ENCODE data around the gene IQCC. TPM values are rescaled to one million over a fixed set of nuclear protein-coding genes. Genes with fewer than 3 reads are reported as not detected.

The IQCC gene
- total RNA-seq, 2 experiments from 2014 or later, result 2.4 to 3.2 TPM

DNA sequence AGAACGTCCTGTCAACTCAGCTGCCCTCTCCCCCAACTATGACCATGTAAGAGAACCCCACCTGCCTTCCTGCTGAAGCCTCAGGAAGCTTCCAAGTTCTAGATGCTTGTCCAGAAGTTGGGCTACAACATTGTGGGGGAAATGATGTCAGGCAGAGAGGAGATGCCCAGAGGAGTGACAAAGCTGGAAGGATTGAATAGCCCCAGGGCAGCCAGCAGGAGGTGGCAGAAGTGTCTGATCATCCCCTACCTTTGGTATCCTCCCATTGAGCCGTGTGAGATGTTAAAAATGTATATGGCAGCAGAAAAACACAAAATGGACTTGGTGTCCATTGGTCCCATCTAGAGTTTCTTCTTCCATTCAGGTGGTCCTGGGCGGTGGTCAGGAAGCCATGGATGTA, 23.3 kb downstream of the IQCC start:
- no peak overlapping the region for H3K4me3 ChIP-seq (ENCODE audit: low read length)
- H3K4me1 Mint-ChIP-seq (ENCODE audit: low read depth), result peaks cover 19% of the 10 kb centered on the region
- H3K36me3 ChIP-seq (ENCODE audit: insufficient read depth, low read length), result peaks cover 71% of the 10 kb centered on the region
- H3K9me3 Mint-ChIP-seq, result no peaks in the 10 kb centered on the region
- no peaks in the 10 kb centered on the region for H3K27me3 Mint-ChIP-seq
- H3K9me3 ChIP-seq (ENCODE audit: control insufficient read depth in 1 of 2, insufficient read depth in 1 of 2, low read length in 2 of 2), result no peaks in the 10 kb centered on the region
- DNase-seq, result no peak
- CTCF ChIA-PET, result interaction anchor here (0.9 to 2.5 kb wide), 3 partner anchors 12 to 61 kb away, joined by 3 to 8 read pairs (median 7); no protein-coding TSS in a partner anchor
- no peak overlapping the region for H3K27ac ChIP-seq (ENCODE audit: low read depth in 1 of 2, low read length in 2 of 2)
- peaks cover 57% of the 10 kb centered on the region for H3K36me3 Mint-ChIP-seq (ENCODE audit: low read depth)
- H3K4me1 ChIP-seq (ENCODE audit: insufficient read depth, low read length), result peaks cover 10% of the 10 kb centered on the region
- no peak for TF ChIP-seq CTCF (IDR thresholded peaks at IDR 0.05)
- no peaks in the 10 kb centered on the region for H3K27me3 ChIP-seq (ENCODE audit: control insufficient read depth in 1 of 2, insufficient read depth in 2 of 2, low read length in 2 of 2)
- intact Hi-C loops (cut with DNase I, micrococcal nuclease), result loop anchor here in 1 of 2 experiments (10.0 kb wide), 1 partner anchor 46 kb away; no protein-coding TSS in a partner anchor
- H3K27ac Mint-ChIP-seq, result no peak overlapping the region
- H3K4me3 Mint-ChIP-seq, result no peak overlapping the region
- POLR2A ChIA-PET, result interaction anchor here (1.0 kb wide), 1 partner anchor 21 kb away, joined by 6 read pairs; no protein-coding TSS in a partner anchor
- no peak for ATAC-seq (ENCODE audit: poor library complexity)

- ATAC-seq (ENCODE audit: poor library complexity), result no peak
- no peak for DNase-seq
- ChIA-PET POLR2A (interaction anchor here (1.9 kb wide), 1 partner anchor 9 kb away, joined by 8 read pairs; no protein-coding TSS in a partner anchor), CTCF (no interaction called here)
- Mint-ChIP-seq H3K9me3 (no peaks in the 10 kb centered on the region), H3K4me1 (ENCODE audit: low read depth) (peaks cover 7% of the 10 kb centered on the region), H3K27ac (no peak overlapping the region), H3K27me3 (no peaks in the 10 kb centered on the region), H3K36me3 (ENCODE audit: low read depth) (peaks cover 32% of the 10 kb centered on the region), H3K4me3 (no peak overlapping the region)
- no peaks in the 10 kb centered on the region for H3K9me3 ChIP-seq (ENCODE audit: control insufficient read depth in 1 of 2, insufficient read depth in 1 of 2, low read length in 2 of 2)
- TF ChIP-seq CTCF (IDR thresholded peaks at IDR 0.05), result no peak
- intact Hi-C loops (cut with DNase I, micrococcal nuclease), result no loop called here
- no peak overlapping the region for H3K27ac ChIP-seq (ENCODE audit: low read depth in 1 of 2, low read length in 2 of 2)
- no peak overlapping the region for H3K4me3 ChIP-seq (ENCODE audit: low read length)
- H3K27me3 ChIP-seq (ENCODE audit: control insufficient read depth in 1 of 2, insufficient read depth in 2 of 2, low read length in 2 of 2), result no peaks in the 10 kb centered on the region
- peaks cover 52% of the 10 kb centered on the region for H3K36me3 ChIP-seq (ENCODE audit: insufficient read depth, low read length)
- H3K4me1 ChIP-seq (ENCODE audit: insufficient read depth, low read length), result no peaks in the 10 kb centered on the region
These were observed 26.5 kb downstream of the IQCC start for GRCh38 chr1:32231843-32232432.

GRCh38 chr1:32232558-32233304, 27.3 kb downstream of the IQCC start:
- ChIA-PET POLR2A (interaction anchor here (0.6 to 1.9 kb wide), 2 partner anchors 8 to 82 kb away, joined by 3 to 8 read pairs; no protein-coding TSS in a partner anchor), CTCF (no interaction called here)
- H3K27me3 Mint-ChIP-seq, result no peaks in the 10 kb centered on the region
- H3K36me3 Mint-ChIP-seq (ENCODE audit: low read depth), result peaks cover 26% of the 10 kb centered on the region
- Histone ChIP-seq H3K9me3 (ENCODE audit: control insufficient read depth in 1 of 2, insufficient read depth in 1 of 2, low read length in 2 of 2) (no peaks in the 10 kb centered on the region), H3K4me3 (ENCODE audit: low read length) (no peak overlapping the region), H3K27ac (ENCODE audit: low read depth in 1 of 2, low read length in 2 of 2) (no peak overlapping the region), H3K4me1 (ENCODE audit: insufficient read depth, low read length) (no peaks in the 10 kb centered on the region), H3K36me3 (ENCODE audit: insufficient read depth, low read length) (peaks cover 45% of the 10 kb centered on the region), H3K27me3 (ENCODE audit: control insufficient read depth in 1 of 2, insufficient read depth in 2 of 2, low read length in 2 of 2) (no peaks in the 10 kb centered on the region)
- ATAC-seq (ENCODE audit: poor library complexity), result no peak
- no peak for DNase-seq
- intact Hi-C loops (cut with DNase I, micrococcal nuclease), result no loop called here
- H3K27ac Mint-ChIP-seq, result no peak overlapping the region
- H3K9me3 Mint-ChIP-seq, result no peaks in the 10 kb centered on the region
- H3K4me3 Mint-ChIP-seq, result no peak overlapping the region
- TF ChIP-seq CTCF (IDR thresholded peaks at IDR 0.05), result no peak
- H3K4me1 Mint-ChIP-seq (ENCODE audit: low read depth), result peaks cover 3% of the 10 kb centered on the region
